Activated T-cell treated with anti-CD3 and anti-CD28 coated beads for 24 hours (primary cell): Measurements from ENCODE around the gene PHKB.
"Not testable (repeated sequence)": the region's sequence is repeated elsewhere in the genome, so short reads cannot be mapped to it uniquely, and the experiment has no call there.

Experiments used
- DNase-seq: peaks from one replicate; pipeline ENCODE4 v3.0.0-alpha.2; 2020; ENCODE audit warnings: low read depth

Gene PHKB

GRCh38 chr16:47626246-47626645 is 165.1 kb downstream of the PHKB start:
- DNase-seq = no peak

GRCh38 chr16:47627085-47627639 is 166.0 kb downstream of the PHKB start:
- no peak for DNase-seq

- DNase-seq = no peak
Measured at GRCh38 chr16:47627721-47628120, 166.6 kb downstream of the PHKB start.

GRCh38 chr16:47631131-47631530 is 170.0 kb downstream of the PHKB start:
- no peak for DNase-seq

- DNase-seq = no peak
Measured at GRCh38 chr16:47634126-47634525, 173.0 kb downstream of the PHKB start.

- DNase-seq = no peak
Measured at GRCh38 chr16:47634727-47635126, 173.6 kb downstream of the PHKB start.

GRCh38 chr16:47636501-47637099 is 175.5 kb downstream of the PHKB start:
- DNase-seq = no peak

- no peak for DNase-seq
Measured at GRCh38 chr16:47638175-47638574, 177.0 kb downstream of the PHKB start.

- no peak for DNase-seq
Measured at GRCh38 chr16:47640661-47641060, 179.5 kb downstream of the PHKB start.

GRCh38 chr16:47643323-47644000 is 182.3 kb downstream of the PHKB start:
- DNase-seq = no peak

- no peak for DNase-seq
Measured at GRCh38 chr16:47644166-47644565, 183.0 kb downstream of the PHKB start.

- DNase-seq = no peak
Measured at GRCh38 chr16:47644661-47645060, 183.5 kb downstream of the PHKB start.

GRCh38 chr16:47646914-47647313 is 185.8 kb downstream of the PHKB start:
- DNase-seq = no peak

GRCh38 chr16:47657032-47657431 is 195.9 kb downstream of the PHKB start:
- DNase-seq = no peak

GRCh38 chr16:47657977-47658376 is 196.8 kb downstream of the PHKB start:
- no peak for DNase-seq

GRCh38 chr16:47660540-47660939 is 199.4 kb downstream of the PHKB start:
- DNase-seq = no peak

- no peak for DNase-seq
Measured at GRCh38 chr16:47664653-47665325, 203.7 kb downstream of the PHKB start.

- DNase-seq = no peak
Measured at GRCh38 chr16:47666434-47666833, 205.3 kb downstream of the PHKB start.

GRCh38 chr16:47667956-47668355 is 206.8 kb downstream of the PHKB start:
- no peak for DNase-seq

GRCh38 chr16:47672475-47672874 is 211.3 kb downstream of the PHKB start:
- DNase-seq = no peak

- DNase-seq = no peak
Measured at GRCh38 chr16:47676635-47677177, 215.6 kb downstream of the PHKB start.

- DNase-seq = not testable (repeated sequence)
Measured at GRCh38 chr16:47681571-47681970, 220.4 kb downstream of the PHKB start.

- DNase-seq = no peak
Measured at GRCh38 chr16:47687694-47688093, 226.6 kb downstream of the PHKB start.
